Activated CD8-positive, alpha-beta T cell treated with anti-CD3 and anti-CD28 coated beads, Interleukin-2, amount 10 ng/mL, durations not matched to agents 7 days and 5 days (primary cell): ENCODE data around the gene CYP4F3. TPM values are rescaled to one million over a fixed set of nuclear protein-coding genes. Genes with fewer than 3 reads are reported as not detected.

Experiments
- ATAC-seq: fragments of 150-1000 bp; cut with Tn5 transposase; one replicate; pipeline ENCODE4 v1.10.0; 2021; ENCODE audit warnings: moderate library complexity
- CTCF ChIA-PET: fragments of 350-600 bp; sonication (Branson Sonifier 250); formaldehyde crosslinking; loops from one replicate; lab custom pipeline; 2021; ENCODE audit warnings: antibody characterized with exemption; lab: Charles Lee
- POLR2A ChIA-PET: fragments of 350-600 bp; sonication (Branson Sonifier 250); formaldehyde crosslinking; loops from one replicate; lab custom pipeline; 2021; ENCODE audit warnings: antibody characterized with exemption; lab: Charles Lee
- DNase-seq: peaks from one replicate; pipeline ENCODE4 v3.0.0-alpha.2; 2020
- H3K27ac Mint-ChIP-seq: one replicate; pipeline ENCODE4 v1.8.0; 2021; ENCODE audit warnings: mild to moderate bottlenecking, mixed read lengths
- H3K27me3 Mint-ChIP-seq: one replicate; pipeline ENCODE4 v1.8.0; 2021; ENCODE audit warnings: low read depth, mixed read lengths
- H3K36me3 Mint-ChIP-seq: one replicate; pipeline ENCODE4 v1.8.0; 2021; ENCODE audit warnings: low read depth, mixed read lengths
- H3K4me1 Mint-ChIP-seq: one replicate; pipeline ENCODE4 v1.8.0; 2021; ENCODE audit warnings: low read depth, mixed read lengths
- H3K4me3 Mint-ChIP-seq: one replicate; pipeline ENCODE4 v1.8.0; 2021; ENCODE audit warnings: mild to moderate bottlenecking, mixed read lengths
- H3K9me3 Mint-ChIP-seq: one replicate; pipeline ENCODE4 v1.8.0; 2022; ENCODE audit warnings: mixed read lengths; ENCODE audit not compliant: insufficient read depth
- total RNA-seq, 2 experiments: library from RNA; stranded (reverse); gene quantifications; one replicate each; pipeline ENCODE4 v1.2.3, GENCODE V29; 2021

Gene CYP4F3
- total RNA-seq, 2 experiments from 2014 or later = not detected

DNA sequence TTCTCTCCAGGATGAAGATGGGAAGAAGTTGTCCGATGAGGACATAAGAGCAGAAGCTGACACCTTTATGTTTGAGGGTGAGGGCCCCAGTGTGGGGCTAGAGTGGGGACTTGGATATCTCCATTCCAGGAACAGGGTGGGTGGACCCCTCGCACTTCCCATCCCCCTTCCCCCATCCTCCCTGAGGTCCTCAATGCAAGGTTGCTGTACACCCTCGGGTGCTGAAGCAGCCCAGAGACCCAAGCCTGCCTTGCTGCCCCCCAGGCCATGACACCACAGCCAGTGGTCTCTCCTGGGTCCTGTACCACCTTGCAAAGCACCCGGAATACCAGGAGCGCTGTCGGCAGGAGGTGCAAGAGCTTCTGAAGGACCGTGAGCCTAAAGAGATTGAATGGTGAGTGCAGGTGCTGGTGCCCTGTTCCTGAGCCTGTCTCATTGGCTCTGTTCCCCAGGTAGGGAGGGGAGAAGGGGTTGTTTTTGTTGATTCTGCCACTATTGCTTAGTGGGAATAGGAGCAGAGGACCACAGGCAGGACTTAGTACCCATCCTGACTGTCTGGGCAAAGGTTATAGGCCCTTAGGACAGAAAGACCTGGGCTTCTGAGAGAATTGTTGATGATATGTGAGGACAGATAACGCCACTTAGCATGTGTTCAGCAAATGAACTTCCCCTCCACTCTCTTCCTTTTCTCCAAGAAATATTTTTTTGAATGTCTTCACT is 12.0 kb downstream of the CYP4F3 start:
- no peak for ATAC-seq
- no peaks in the 10 kb centered on the region for H3K4me1 Mint-ChIP-seq
- peak; percentile 9 for DNase-seq
- H3K27me3 Mint-ChIP-seq = peaks cover 13% of the 10 kb centered on the region
- no peaks in the 10 kb centered on the region for H3K9me3 Mint-ChIP-seq
- ChIA-PET CTCF (no interaction called here), POLR2A (no interaction called here)
- H3K4me3 Mint-ChIP-seq = no peak overlapping the region
- H3K36me3 Mint-ChIP-seq = no peaks in the 10 kb centered on the region
- H3K27ac Mint-ChIP-seq = no peak overlapping the region

- Mint-ChIP-seq H3K4me1 (no peaks in the 10 kb centered on the region), H3K4me3 (no peak overlapping the region), H3K9me3 (no peaks in the 10 kb centered on the region), H3K27ac (no peak overlapping the region), H3K27me3 (peaks cover 13% of the 10 kb centered on the region), H3K36me3 (no peaks in the 10 kb centered on the region)
- ChIA-PET POLR2A (interaction anchor here (0.6 kb wide), 1 partner anchor 259 kb away, joined by 3 read pairs; no protein-coding TSS in a partner anchor), CTCF (no interaction called here)
- DNase-seq (no peak), ATAC-seq (no peak)
Measured at GRCh38 chr19:15656467-15656866, 15.8 kb downstream of the CYP4F3 start.

- CTCF ChIA-PET = no interaction called here
- no peaks in the 10 kb centered on the region for H3K36me3 Mint-ChIP-seq
- ATAC-seq (no peak), DNase-seq (no peak)
- H3K4me3 Mint-ChIP-seq = no peak overlapping the region
- H3K9me3 Mint-ChIP-seq = no peaks in the 10 kb centered on the region
- no peaks in the 10 kb centered on the region for H3K4me1 Mint-ChIP-seq
- POLR2A ChIA-PET = no interaction called here
- peaks cover 4% of the 10 kb centered on the region for H3K27me3 Mint-ChIP-seq
- H3K27ac Mint-ChIP-seq = no peak overlapping the region
Measured at GRCh38 chr19:15663247-15663646, 22.6 kb downstream of the CYP4F3 start.

GRCh38 chr19:15666186-15666585 is 25.5 kb downstream of the CYP4F3 start:
- no peak for DNase-seq
- Mint-ChIP-seq H3K4me1 (no peaks in the 10 kb centered on the region), H3K9me3 (no peaks in the 10 kb centered on the region), H3K36me3 (no peaks in the 10 kb centered on the region), H3K27ac (no peak overlapping the region), H3K4me3 (no peak overlapping the region), H3K27me3 (peaks cover 4% of the 10 kb centered on the region)
- ChIA-PET CTCF (no interaction called here), POLR2A (no interaction called here)
- ATAC-seq = no peak

- Mint-ChIP-seq H3K27me3 (peaks cover 4% of the 10 kb centered on the region), H3K36me3 (no peaks in the 10 kb centered on the region), H3K9me3 (no peaks in the 10 kb centered on the region), H3K27ac (no peak overlapping the region), H3K4me1 (no peaks in the 10 kb centered on the region), H3K4me3 (no peak overlapping the region)
- POLR2A ChIA-PET = interaction anchor here (0.6 kb wide), 1 partner anchor 9 kb away, joined by 4 read pairs; no protein-coding TSS in a partner anchor
- CTCF ChIA-PET = no interaction called here
- no peak for DNase-seq
- ATAC-seq = no peak
Measured at GRCh38 chr19:15666883-15667282, 26.2 kb downstream of the CYP4F3 start.

DNA sequence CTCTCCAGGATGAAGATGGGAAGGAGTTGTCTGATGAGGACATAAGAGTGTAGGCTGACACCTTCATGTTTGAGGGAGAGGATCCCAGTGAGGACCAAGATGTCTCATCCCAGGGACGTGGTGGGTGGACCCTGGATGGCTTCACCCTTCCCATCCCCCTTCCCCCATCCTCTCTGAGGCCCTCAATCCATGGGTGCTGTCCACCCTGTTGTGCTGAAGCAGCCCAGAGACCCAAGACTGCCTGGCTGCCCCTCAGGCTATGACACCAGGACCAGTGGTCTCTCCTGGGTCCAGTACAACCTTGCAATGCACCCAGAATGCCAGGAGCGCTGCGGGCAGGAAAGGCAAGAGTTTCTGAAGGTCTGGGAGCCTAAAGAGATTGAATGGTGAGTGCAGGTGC is 28.7 kb downstream of the CYP4F3 start:
- ChIA-PET CTCF (no interaction called here), POLR2A (no interaction called here)
- Mint-ChIP-seq H3K9me3 (no peaks in the 10 kb centered on the region), H3K36me3 (no peaks in the 10 kb centered on the region), H3K27ac (no peak overlapping the region), H3K27me3 (no peaks in the 10 kb centered on the region), H3K4me1 (no peaks in the 10 kb centered on the region), H3K4me3 (no peak overlapping the region)
- DNase-seq (no peak), ATAC-seq (no peak)

DNA sequence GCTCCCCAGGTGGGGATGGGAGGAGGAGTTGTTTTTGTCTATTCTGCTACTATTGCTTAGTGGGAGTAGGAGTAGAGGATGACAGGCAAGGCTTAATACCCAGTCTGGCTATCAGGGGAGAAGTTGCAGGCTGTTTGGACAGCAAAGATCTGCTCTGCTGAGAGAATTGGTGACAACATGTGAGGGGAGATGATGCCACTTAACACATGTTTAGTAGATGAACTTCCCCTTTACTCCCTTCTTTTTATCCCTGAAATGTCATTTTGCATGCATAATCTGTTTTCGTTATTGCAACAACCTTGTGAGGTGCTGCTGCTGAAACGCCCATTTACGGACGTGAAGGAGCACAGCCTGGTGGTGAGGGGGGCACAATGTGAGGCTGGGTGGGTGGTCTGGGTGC is 29.2 kb downstream of the CYP4F3 start:
- Mint-ChIP-seq H3K4me1 (no peaks in the 10 kb centered on the region), H3K27me3 (no peaks in the 10 kb centered on the region), H3K36me3 (no peaks in the 10 kb centered on the region), H3K4me3 (no peak overlapping the region), H3K27ac (no peak overlapping the region), H3K9me3 (no peaks in the 10 kb centered on the region)
- DNase-seq (no peak), ATAC-seq (no peak)
- CTCF ChIA-PET = no interaction called here
- POLR2A ChIA-PET = no interaction called here

DNA sequence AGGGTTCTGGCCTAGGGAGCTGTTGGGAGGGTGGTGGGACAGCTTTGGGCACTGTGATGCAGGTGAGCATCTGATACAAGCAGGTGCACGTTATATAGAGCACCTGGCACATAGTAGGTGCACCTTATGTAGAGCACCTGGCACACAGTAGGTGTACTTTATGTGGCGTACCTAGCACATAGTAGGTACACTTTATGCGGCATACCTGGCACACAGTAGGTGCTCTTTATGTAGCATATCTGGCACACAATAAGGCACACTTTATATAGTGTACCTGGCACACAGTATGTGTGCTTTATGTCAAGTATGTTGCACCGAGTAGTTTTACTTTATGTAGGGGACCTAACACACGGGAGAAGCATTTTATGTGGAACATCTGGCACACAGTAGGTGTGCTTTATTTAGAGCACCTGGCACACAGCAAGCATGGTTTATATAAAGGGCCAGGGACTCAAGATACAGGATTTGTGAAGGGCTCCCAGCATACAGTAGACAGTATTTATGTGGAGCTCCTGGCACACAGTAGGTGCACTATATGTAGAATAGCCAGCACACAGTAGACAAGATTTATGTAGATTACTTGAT is 30.6 kb downstream of the CYP4F3 start:
- Mint-ChIP-seq H3K27me3 (no peaks in the 10 kb centered on the region), H3K36me3 (no peaks in the 10 kb centered on the region), H3K9me3 (no peaks in the 10 kb centered on the region), H3K4me3 (no peak overlapping the region), H3K27ac (no peak overlapping the region), H3K4me1 (no peaks in the 10 kb centered on the region)
- POLR2A ChIA-PET = no interaction called here
- CTCF ChIA-PET = no interaction called here
- no peak for ATAC-seq
- DNase-seq = no peak

DNA sequence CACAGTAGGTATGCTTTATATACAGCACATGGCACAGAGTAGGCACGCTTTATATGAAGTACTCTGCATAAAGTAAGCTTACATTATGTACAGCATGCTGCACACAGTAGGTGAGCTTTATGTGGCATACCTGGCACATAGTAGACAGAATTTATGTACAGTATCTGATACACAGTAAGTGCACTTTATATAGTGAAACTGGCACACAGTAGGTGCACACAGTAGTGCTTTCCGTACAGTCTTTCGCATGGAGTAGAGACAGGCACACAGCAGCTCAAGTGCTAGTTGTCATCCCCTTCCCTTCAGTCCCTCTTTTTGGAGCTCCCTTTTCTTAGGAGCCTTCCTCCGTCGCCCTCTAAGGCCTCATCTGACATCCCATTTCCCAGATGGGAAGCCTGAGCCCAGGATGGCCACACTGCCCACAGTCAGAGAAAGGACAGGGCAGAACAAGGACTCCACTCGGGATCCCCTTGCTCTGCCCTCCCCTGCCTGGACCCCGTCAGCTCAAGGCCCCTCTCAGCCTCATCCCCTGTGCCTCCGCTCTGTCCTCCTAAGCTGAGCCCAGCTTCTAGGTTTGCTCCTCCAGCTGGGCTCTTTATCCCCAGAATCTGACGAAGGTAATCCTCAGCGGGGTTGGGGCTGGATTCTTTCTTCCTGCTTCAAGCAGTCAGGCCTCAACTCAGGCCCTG is 31.3 kb downstream of the CYP4F3 start:
- Mint-ChIP-seq H3K4me3 (no peak overlapping the region), H3K27me3 (no peaks in the 10 kb centered on the region), H3K36me3 (no peaks in the 10 kb centered on the region), H3K27ac (no peak overlapping the region), H3K4me1 (no peaks in the 10 kb centered on the region), H3K9me3 (no peaks in the 10 kb centered on the region)
- CTCF ChIA-PET = no interaction called here
- DNase-seq (no peak), ATAC-seq (no peak)
- POLR2A ChIA-PET = no interaction called here

DNA sequence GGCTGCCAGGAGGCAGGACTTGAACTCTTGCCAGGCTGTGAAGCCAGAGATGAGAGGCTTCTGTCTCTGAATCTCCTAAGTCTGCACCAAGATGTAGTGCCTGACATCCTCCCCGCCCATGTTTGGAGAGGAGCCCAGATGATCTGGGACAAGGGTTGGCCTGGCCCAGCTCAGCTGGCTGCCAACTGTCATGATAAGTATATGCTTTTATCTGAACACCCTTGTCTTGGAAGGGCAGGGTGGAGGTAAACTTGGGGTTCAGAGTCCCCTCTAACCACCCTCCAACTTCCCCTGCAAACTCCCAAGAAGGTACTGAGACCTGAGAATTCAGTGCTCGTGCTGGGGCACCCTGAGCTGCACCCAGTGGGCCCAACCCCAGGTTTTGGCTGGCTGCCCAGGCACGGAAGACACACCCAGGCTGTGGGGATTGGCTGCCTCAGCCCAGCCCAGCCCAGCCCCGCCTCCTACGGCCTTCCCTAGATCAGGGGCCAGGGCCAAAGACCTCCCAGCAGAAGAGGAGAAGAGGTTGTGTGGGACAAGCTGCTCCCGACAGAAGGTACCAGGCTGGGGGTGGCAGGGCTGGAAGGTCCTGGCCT is 32.0 kb downstream of the CYP4F3 start, which contains the start of gene CYP4F12:
TSS of gene CYP4F12 (plus strand) at position 508 of the 596 bp plus-strand sequence. CDS start 443 bp downstream, outside the sequence.
- no peaks in the 10 kb centered on the region for H3K27me3 Mint-ChIP-seq
- ChIA-PET POLR2A (no interaction called here), CTCF (no interaction called here)
- no peak for DNase-seq
- H3K4me3 Mint-ChIP-seq = no peak within 1 kb of the TSS
- no peaks in the 10 kb centered on the region for H3K4me1 Mint-ChIP-seq
- H3K9me3 Mint-ChIP-seq = no peaks in the 10 kb centered on the region
- ATAC-seq = peak; percentile 53
- H3K36me3 Mint-ChIP-seq = no peaks in the 10 kb centered on the region
- no peak within 1 kb of the TSS for H3K27ac Mint-ChIP-seq

- H3K27ac Mint-ChIP-seq = no peak overlapping the region
- POLR2A ChIA-PET = no interaction called here
- DNase-seq (no peak), ATAC-seq (peak; percentile 8)
- CTCF ChIA-PET = no interaction called here
- H3K9me3 Mint-ChIP-seq = no peaks in the 10 kb centered on the region
- no peaks in the 10 kb centered on the region for H3K36me3 Mint-ChIP-seq
- no peaks in the 10 kb centered on the region for H3K27me3 Mint-ChIP-seq
- no peak overlapping the region for H3K4me3 Mint-ChIP-seq
- H3K4me1 Mint-ChIP-seq = no peaks in the 10 kb centered on the region
Measured at GRCh38 chr19:15673176-15673654, 32.5 kb downstream of the CYP4F3 start.

GRCh38 chr19:15675560-15675959 is 34.9 kb downstream of the CYP4F3 start:
- DNase-seq = no peak

More at GRCh38 chr19:15675560-15675959, 34.9 kb downstream of the CYP4F3 start:
- Mint-ChIP-seq H3K27ac (no peak overlapping the region), H3K9me3 (no peaks in the 10 kb centered on the region), H3K4me3 (no peak overlapping the region), H3K27me3 (no peaks in the 10 kb centered on the region), H3K4me1 (no peaks in the 10 kb centered on the region), H3K36me3 (no peaks in the 10 kb centered on the region)
- CTCF ChIA-PET = no interaction called here
- POLR2A ChIA-PET = no interaction called here
- no peak for ATAC-seq
